Liver (tissue), 3 donors: ENCODE measurements around the gene CRYBA2.

Experiments used
- EGR1 ChIP-seq, 2 donors: IDR thresholded peaks; 2 replicates each; pipeline ENCODE4 v1.6.1; 2016 to 2018; ENCODE audit warnings: antibody characterized with exemption in 2 of 2, low read depth in 2 of 2
- GABPA ChIP-seq, 2 donors: IDR thresholded peaks in 1 of 2; conservative IDR thresholded peaks in 1 of 2; 2 replicates each; pipeline ENCODE4 v1.6.1; 2016; ENCODE audit warnings: antibody characterized with exemption in 2 of 2, mild to moderate bottlenecking in 1 of 2, moderate library complexity in 1 of 2
- HNF4A ChIP-seq, 2 donors: conservative IDR thresholded peaks; 2 replicates each; pipeline ENCODE4 v1.6.1; 2016; ENCODE audit warnings: antibody characterized with exemption in 2 of 2, mild to moderate bottlenecking in 2 of 2
- JUND ChIP-seq, 2 donors: IDR thresholded peaks; 2 replicates each; pipeline ENCODE4 v1.6.1; 2016; ENCODE audit warnings: antibody characterized with exemption in 2 of 2
- RAD21 ChIP-seq, 2 donors: IDR thresholded peaks; 2 replicates each; pipeline ENCODE4 v1.6.1; 2016; ENCODE audit warnings: antibody characterized with exemption in 2 of 2, mild to moderate bottlenecking in 2 of 2
- TAF1 ChIP-seq: conservative IDR thresholded peaks from 2 replicates; pipeline ENCODE4 v1.6.1; 2016; ENCODE audit warnings: antibody characterized with exemption, mild to moderate bottlenecking
- YY1 ChIP-seq: IDR thresholded peaks from 2 replicates; pipeline ENCODE4 v1.6.1; 2016; ENCODE audit warnings: antibody characterized with exemption, mild to moderate bottlenecking
- TF ChIP-seq, protein P1 (sequence below): IDR thresholded peaks from 2 replicates; pipeline ENCODE4 v1.6.1; 2016; ENCODE audit warnings: antibody characterized with exemption
- TF ChIP-seq, protein P2 (sequence below): fragments of 150-350 bp; IDR thresholded peaks from 2 replicates; pipeline ENCODE4 v1.5.1; 2017; ENCODE audit warnings: improper control_type of control experiment, low read depth, low read length; ENCODE audit not compliant: missing input control
- TF ChIP-seq, protein P3 (sequence below): IDR thresholded peaks from 2 replicates; pipeline ENCODE4 v1.6.1; 2016; ENCODE audit warnings: antibody characterized with exemption, mild to moderate bottlenecking
- TF ChIP-seq, protein P4 (sequence below): IDR thresholded peaks from 2 replicates; pipeline ENCODE4 v1.6.1; 2016; ENCODE audit warnings: antibody characterized with exemption
- TF ChIP-seq, protein P5 (sequence below): IDR thresholded peaks from 2 replicates; pipeline ENCODE4 v1.6.1; 2016; ENCODE audit warnings: antibody characterized with exemption
- donor health status: healthy.
- donor health status: healthy.

DNA sequence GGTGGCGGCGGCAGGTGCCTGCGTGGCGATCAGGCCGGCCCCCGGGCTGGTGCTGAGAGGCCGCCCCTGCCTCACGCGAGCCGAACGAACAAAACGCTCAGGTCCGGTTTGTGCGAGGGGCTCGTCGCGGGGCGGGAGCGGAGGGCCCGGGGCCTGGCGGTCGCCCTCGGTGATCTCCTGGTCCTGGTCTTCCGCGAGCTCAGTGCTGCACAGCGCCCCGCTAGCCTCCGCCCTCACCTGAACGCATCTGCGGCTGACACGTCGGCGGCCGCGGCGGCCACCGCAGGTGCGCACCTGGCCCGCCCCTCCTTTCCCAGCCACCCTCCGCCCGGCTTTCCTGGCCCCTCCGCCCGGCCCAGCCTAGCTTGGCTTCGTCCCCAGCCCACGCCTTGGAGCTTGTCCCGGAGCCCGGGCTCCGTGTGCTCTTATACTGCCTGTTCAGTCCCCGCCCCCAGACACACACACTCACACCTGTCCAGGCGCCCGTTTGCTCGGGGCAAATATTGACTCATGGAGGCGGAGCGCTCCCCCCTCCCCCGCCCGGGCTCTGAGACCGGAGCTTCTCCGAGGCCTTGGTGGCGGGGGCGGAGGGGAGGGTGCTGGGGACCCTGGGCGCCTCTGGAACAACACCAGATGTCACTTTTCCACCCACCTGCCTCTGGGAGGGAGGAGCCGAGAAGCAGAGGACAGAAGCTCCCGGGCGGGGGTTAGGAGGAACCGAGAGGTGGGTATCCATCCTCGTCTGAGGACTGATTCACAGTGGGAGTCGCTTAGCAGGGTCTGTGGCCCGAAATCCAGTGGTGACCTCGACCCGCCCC is 8.6 kb upstream of the CRYBA2 start:
- TF ChIP-seq GABPA (IDR thresholded peaks at IDR 0.05 in 1 of 2, conservative IDR thresholded peaks at IDR 0.05 in 1 of 2) (peak in 1 of 2 donors; percentile 37), TAF1 (no peak), HNF4A (conservative IDR thresholded peaks at IDR 0.05) (peak in 1 of 2 donors; percentile 63), JUND (IDR thresholded peaks at IDR 0.05) (peak in 1 of 2 donors; percentile 48), YY1 (peak; percentile 62), RAD21 (IDR thresholded peaks at IDR 0.05) (no peak), EGR1 (IDR thresholded peaks at IDR 0.05; ENCODE audit: low read depth in 2 of 2) (peak; percentile 93 to 99)
- TF ChIP-seq, protein P1, sequence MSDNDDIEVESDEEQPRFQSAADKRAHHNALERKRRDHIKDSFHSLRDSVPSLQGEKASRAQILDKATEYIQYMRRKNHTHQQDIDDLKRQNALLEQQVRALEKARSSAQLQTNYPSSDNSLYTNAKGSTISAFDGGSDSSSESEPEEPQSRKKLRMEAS: no peak
- TF ChIP-seq, protein P2, sequence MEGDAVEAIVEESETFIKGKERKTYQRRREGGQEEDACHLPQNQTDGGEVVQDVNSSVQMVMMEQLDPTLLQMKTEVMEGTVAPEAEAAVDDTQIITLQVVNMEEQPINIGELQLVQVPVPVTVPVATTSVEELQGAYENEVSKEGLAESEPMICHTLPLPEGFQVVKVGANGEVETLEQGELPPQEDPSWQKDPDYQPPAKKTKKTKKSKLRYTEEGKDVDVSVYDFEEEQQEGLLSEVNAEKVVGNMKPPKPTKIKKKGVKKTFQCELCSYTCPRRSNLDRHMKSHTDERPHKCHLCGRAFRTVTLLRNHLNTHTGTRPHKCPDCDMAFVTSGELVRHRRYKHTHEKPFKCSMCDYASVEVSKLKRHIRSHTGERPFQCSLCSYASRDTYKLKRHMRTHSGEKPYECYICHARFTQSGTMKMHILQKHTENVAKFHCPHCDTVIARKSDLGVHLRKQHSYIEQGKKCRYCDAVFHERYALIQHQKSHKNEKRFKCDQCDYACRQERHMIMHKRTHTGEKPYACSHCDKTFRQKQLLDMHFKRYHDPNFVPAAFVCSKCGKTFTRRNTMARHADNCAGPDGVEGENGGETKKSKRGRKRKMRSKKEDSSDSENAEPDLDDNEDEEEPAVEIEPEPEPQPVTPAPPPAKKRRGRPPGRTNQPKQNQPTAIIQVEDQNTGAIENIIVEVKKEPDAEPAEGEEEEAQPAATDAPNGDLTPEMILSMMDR: no peak
- TF ChIP-seq, protein P3, sequence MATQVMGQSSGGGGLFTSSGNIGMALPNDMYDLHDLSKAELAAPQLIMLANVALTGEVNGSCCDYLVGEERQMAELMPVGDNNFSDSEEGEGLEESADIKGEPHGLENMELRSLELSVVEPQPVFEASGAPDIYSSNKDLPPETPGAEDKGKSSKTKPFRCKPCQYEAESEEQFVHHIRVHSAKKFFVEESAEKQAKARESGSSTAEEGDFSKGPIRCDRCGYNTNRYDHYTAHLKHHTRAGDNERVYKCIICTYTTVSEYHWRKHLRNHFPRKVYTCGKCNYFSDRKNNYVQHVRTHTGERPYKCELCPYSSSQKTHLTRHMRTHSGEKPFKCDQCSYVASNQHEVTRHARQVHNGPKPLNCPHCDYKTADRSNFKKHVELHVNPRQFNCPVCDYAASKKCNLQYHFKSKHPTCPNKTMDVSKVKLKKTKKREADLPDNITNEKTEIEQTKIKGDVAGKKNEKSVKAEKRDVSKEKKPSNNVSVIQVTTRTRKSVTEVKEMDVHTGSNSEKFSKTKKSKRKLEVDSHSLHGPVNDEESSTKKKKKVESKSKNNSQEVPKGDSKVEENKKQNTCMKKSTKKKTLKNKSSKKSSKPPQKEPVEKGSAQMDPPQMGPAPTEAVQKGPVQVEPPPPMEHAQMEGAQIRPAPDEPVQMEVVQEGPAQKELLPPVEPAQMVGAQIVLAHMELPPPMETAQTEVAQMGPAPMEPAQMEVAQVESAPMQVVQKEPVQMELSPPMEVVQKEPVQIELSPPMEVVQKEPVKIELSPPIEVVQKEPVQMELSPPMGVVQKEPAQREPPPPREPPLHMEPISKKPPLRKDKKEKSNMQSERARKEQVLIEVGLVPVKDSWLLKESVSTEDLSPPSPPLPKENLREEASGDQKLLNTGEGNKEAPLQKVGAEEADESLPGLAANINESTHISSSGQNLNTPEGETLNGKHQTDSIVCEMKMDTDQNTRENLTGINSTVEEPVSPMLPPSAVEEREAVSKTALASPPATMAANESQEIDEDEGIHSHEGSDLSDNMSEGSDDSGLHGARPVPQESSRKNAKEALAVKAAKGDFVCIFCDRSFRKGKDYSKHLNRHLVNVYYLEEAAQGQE: peak; percentile 84
- TF ChIP-seq, protein P4, sequence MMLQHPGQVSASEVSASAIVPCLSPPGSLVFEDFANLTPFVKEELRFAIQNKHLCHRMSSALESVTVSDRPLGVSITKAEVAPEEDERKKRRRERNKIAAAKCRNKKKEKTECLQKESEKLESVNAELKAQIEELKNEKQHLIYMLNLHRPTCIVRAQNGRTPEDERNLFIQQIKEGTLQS: no peak
- TF ChIP-seq, protein P5, sequence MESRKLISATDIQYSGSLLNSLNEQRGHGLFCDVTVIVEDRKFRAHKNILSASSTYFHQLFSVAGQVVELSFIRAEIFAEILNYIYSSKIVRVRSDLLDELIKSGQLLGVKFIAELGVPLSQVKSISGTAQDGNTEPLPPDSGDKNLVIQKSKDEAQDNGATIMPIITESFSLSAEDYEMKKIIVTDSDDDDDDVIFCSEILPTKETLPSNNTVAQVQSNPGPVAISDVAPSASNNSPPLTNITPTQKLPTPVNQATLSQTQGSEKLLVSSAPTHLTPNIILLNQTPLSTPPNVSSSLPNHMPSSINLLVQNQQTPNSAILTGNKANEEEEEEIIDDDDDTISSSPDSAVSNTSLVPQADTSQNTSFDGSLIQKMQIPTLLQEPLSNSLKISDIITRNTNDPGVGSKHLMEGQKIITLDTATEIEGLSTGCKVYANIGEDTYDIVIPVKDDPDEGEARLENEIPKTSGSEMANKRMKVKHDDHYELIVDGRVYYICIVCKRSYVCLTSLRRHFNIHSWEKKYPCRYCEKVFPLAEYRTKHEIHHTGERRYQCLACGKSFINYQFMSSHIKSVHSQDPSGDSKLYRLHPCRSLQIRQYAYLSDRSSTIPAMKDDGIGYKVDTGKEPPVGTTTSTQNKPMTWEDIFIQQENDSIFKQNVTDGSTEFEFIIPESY: no peak
